ENCODE data around the gene XIRP1. TPM values are rescaled to one million over a fixed set of nuclear protein-coding genes. Genes with fewer than 3 reads are reported as not detected.

Gene XIRP1
- total RNA-seq, 1 experiment from 2014 or later: not detected

- no peak overlapping the region for H3K4me3 ChIP-seq (replicated peaks in 1 of 2; ENCODE audit: low read depth in 1 of 2, low read length in 2 of 2)
- no TSS peak for BruUV-seq (replicated peaks)
- H3K9me3 ChIP-seq (ENCODE audit: control insufficient read depth in 1 of 2, insufficient read depth in 1 of 2, low read depth in 1 of 2, low read length in 2 of 2): no peaks in the 10 kb centered on the region
- no peaks in the 10 kb centered on the region for H3K79me2 ChIP-seq (ENCODE audit: insufficient read depth, low read length)
- no peaks in the 10 kb centered on the region for H4K20me1 ChIP-seq (ENCODE audit: insufficient read depth)
- CTCF ChIA-PET: interaction anchor here (1.4 to 2.1 kb wide), 2 partner anchors 60 to 103 kb away, joined by 5 to 9 read pairs; no protein-coding TSS in a partner anchor
- RAD21 ChIA-PET (ENCODE audit: low non-redundant PET in 1 of 2, low total read pairs in 2 of 2, uncharacterized antibody in 2 of 2, unreplicated experiment in 2 of 2): interaction anchor here in 1 of 2 experiments (1.0 kb wide), 1 partner anchor 103 kb away, joined by 3 read pairs; no protein-coding TSS in a partner anchor
- POLR2A ChIA-PET: no interaction called here
- no peak overlapping the region for H3K4me2 ChIP-seq (ENCODE audit: low read length)
- H2AFZ ChIP-seq (ENCODE audit: low read depth, low read length, poor library complexity, severe bottlenecking): no peak overlapping the region
- H3K4me1 ChIP-seq (ENCODE audit: control insufficient read depth in 1 of 2, insufficient read depth in 2 of 2, low read length in 2 of 2): peaks cover 6 to 15% of the 10 kb centered on the region in 2 experiments
- TF ChIP-seq ZNF274 (IDR thresholded peaks at IDR 0.05; ENCODE audit: low read depth, low read length) (no peak), REST (IDR thresholded peaks at IDR 0.05; ENCODE audit: low read depth) (no peak), SIN3A (IDR thresholded peaks at IDR 0.05; ENCODE audit: low read depth) (no peak), POLR2A (IDR thresholded peaks at IDR 0.05; ENCODE audit: borderline replicate concordance, extremely low read depth, insufficient read depth, insufficient read length) (no peak)
- DNase-seq (ENCODE audit: low read depth, low spot score): no peak
- H3K9me2 ChIP-seq (ENCODE audit: insufficient read depth): no peaks in the 10 kb centered on the region
- intact Hi-C loops (cut with micrococcal nuclease): no loop called here
- no peaks in the 10 kb centered on the region for H3K27me3 ChIP-seq (ENCODE audit: insufficient read depth, low read length)
- H3K9ac ChIP-seq (ENCODE audit: low read length): no peak overlapping the region
- H3K27ac ChIP-seq (ENCODE audit: low read depth, low read length): no peak overlapping the region
- no peak for ATAC-seq
- no peaks in the 10 kb centered on the region for H3K36me3 ChIP-seq (ENCODE audit: control insufficient read depth in 1 of 2, insufficient read depth in 2 of 2, low read length in 2 of 2)
These were observed 7.0 kb downstream of the XIRP1 start for GRCh38 chr3:39185326-39185958.

- POLR2A ChIA-PET: no interaction called here
- Histone ChIP-seq H3K9me3 (ENCODE audit: control insufficient read depth in 1 of 2, insufficient read depth in 1 of 2, low read depth in 1 of 2, low read length in 2 of 2) (no peaks in the 10 kb centered on the region), H3K9me2 (ENCODE audit: insufficient read depth) (no peaks in the 10 kb centered on the region), H3K9ac (ENCODE audit: low read length) (no peak overlapping the region), H3K36me3 (ENCODE audit: control insufficient read depth in 1 of 2, insufficient read depth in 2 of 2, low read length in 2 of 2) (no peaks in the 10 kb centered on the region), H3K27ac (ENCODE audit: low read depth, low read length) (no peak overlapping the region), H4K20me1 (ENCODE audit: insufficient read depth) (no peaks in the 10 kb centered on the region), H3K4me3 (replicated peaks in 1 of 2; ENCODE audit: low read depth in 1 of 2, low read length in 2 of 2) (no peak overlapping the region), H3K4me1 (ENCODE audit: control insufficient read depth in 1 of 2, insufficient read depth in 2 of 2, low read length in 2 of 2) (peaks cover 12 to 19% of the 10 kb centered on the region in 2 experiments), H2AFZ (ENCODE audit: low read depth, low read length, poor library complexity, severe bottlenecking) (no peak overlapping the region), H3K79me2 (ENCODE audit: insufficient read depth, low read length) (no peaks in the 10 kb centered on the region), H3K4me2 (ENCODE audit: low read length) (no peak overlapping the region), H3K27me3 (ENCODE audit: insufficient read depth, low read length) (no peaks in the 10 kb centered on the region)
- CTCF ChIA-PET: interaction anchor here (1.4 to 2.1 kb wide), 2 partner anchors 59 to 103 kb away, joined by 5 to 9 read pairs; no protein-coding TSS in a partner anchor
- ATAC-seq (no peak), DNase-seq (ENCODE audit: low read depth, low spot score) (no peak)
- BruUV-seq (replicated peaks): no TSS peak
- TF ChIP-seq CTCF (IDR thresholded peaks at IDR 0.05 in 2 of 3, conservative IDR thresholded peaks at IDR 0.05 in 1 of 3; ENCODE audit: borderline replicate concordance in 1 of 3, insufficient read depth in 1 of 3, low read depth in 2 of 3, low read length in 2 of 3): no peak
- RAD21 ChIA-PET (ENCODE audit: low non-redundant PET in 1 of 2, low total read pairs in 2 of 2, uncharacterized antibody in 2 of 2, unreplicated experiment in 2 of 2): no interaction called here
- intact Hi-C loops (cut with micrococcal nuclease): loop anchor here (5.0 kb wide), 1 partner anchor 83 kb away; no protein-coding TSS in a partner anchor
These were observed 7.5 kb downstream of the XIRP1 start for GRCh38 chr3:39184968-39185285.

Data from HCT116 (cell line).